WTC11 (cell line): ENCODE results near the gene SYCP3.

Experiments
- CREM ChIP-seq: sonication (generic); formaldehyde crosslinking; IDR thresholded peaks from 2 replicates; pipeline ENCODE4 v1.8.1; 2022; ENCODE audit warnings: mild to moderate bottlenecking, missing genetic modification reagents, moderate library complexity
- TF ChIP-seq, protein P1 (sequence below): sonication (generic); formaldehyde crosslinking; IDR thresholded peaks from 2 replicates; pipeline ENCODE4 v1.8.0; 2022; ENCODE audit warnings: mild to moderate bottlenecking, missing genetic modification reagents

DNA sequence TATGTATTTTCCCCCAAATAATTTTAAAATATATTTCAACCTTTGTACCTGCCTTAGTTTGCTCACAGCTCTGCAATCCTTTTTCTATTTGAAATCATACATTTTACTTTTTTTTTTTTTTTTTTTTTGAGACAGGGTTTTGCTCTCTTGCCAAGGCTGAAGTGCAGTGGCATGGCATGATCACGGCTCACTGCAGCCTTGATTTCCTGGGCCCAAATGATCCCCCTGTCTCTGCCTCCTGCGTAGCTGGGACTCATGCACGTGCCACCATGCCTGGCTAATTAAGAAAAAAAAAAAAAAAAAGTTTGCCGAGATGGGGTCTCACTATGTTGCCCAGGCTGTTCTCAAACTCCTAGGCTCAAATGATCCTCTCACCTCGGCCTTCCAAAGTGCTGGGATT lies 1.3 kb upstream of the SYCP3 start:
- TF ChIP-seq, protein P1, sequence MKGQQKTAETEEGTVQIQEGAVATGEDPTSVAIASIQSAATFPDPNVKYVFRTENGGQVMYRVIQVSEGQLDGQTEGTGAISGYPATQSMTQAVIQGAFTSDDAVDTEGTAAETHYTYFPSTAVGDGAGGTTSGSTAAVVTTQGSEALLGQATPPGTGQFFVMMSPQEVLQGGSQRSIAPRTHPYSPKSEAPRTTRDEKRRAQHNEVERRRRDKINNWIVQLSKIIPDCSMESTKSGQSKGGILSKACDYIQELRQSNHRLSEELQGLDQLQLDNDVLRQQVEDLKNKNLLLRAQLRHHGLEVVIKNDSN (CRISPR knock-in tag): no peak
- no peak for TF ChIP-seq CREM (CRISPR knock-in tag)
